HS-27A (cell line): ENCODE data around the gene RMP24.
"Not testable (repeated sequence)": the region's sequence is repeated elsewhere in the genome, so short reads cannot be mapped to it uniquely, and the experiment has no call there.

Experiments
- DNase-seq: peaks from one replicate; pipeline ENCODE4 v3.0.0-alpha.2; 2012; ENCODE audit warnings: low read depth, missing footprints

RMP24 gene

GRCh38 chr18:35968278-35968880, 4.1 kb upstream of the RMP24 start:
- DNase-seq, result no peak

GRCh38 chr18:35969676-35970075, 2.8 kb upstream of the RMP24 start:
- DNase-seq, result no peak

GRCh38 chr18:35971661-35972196, 750 bp upstream of the RMP24 start:
- no peak for DNase-seq

- DNase-seq, result no peak
Measured at GRCh38 chr18:35973650-35974049, 1.2 kb downstream of the RMP24 start.

- no peak for DNase-seq
Measured at GRCh38 chr18:35974181-35974580, 1.7 kb downstream of the RMP24 start.

GRCh38 chr18:35979112-35979511, 6.6 kb downstream of the RMP24 start:
- DNase-seq, result no peak

- no peak for DNase-seq
Measured at GRCh38 chr18:35982409-35983114, 10.1 kb downstream of the RMP24 start.

GRCh38 chr18:35983147-35983546, 10.7 kb downstream of the RMP24 start:
- no peak for DNase-seq

- no peak for DNase-seq
Measured at GRCh38 chr18:35983818-35984217, 11.3 kb downstream of the RMP24 start.

- DNase-seq, result no peak
Measured at GRCh38 chr18:35991696-35992095, 19.2 kb downstream of the RMP24 start.

GRCh38 chr18:35993013-35993412, 20.5 kb downstream of the RMP24 start:
- DNase-seq, result no peak

- no peak for DNase-seq
Measured at GRCh38 chr18:35998967-35999366, 26.5 kb downstream of the RMP24 start.

- no peak for DNase-seq
Measured at GRCh38 chr18:35999925-36000324, 27.4 kb downstream of the RMP24 start.

- no peak for DNase-seq
Measured at GRCh38 chr18:36006997-36007396, 34.5 kb downstream of the RMP24 start.

- no peak for DNase-seq
Measured at GRCh38 chr18:36009214-36009613, 36.7 kb downstream of the RMP24 start.

GRCh38 chr18:36012891-36013290, 40.4 kb downstream of the RMP24 start:
- DNase-seq, result no peak

GRCh38 chr18:36015629-36016028, 43.1 kb downstream of the RMP24 start:
- no peak for DNase-seq

GRCh38 chr18:36017232-36017631, 44.8 kb downstream of the RMP24 start:
- DNase-seq, result no peak

- no peak for DNase-seq
Measured at GRCh38 chr18:36020174-36020711, 47.8 kb downstream of the RMP24 start.

GRCh38 chr18:36023336-36023735, 50.9 kb downstream of the RMP24 start:
- DNase-seq, result no peak

GRCh38 chr18:36024241-36024640, 51.8 kb downstream of the RMP24 start:
- DNase-seq, result not testable (repeated sequence)

- DNase-seq, result no peak
Measured at GRCh38 chr18:36025025-36025424, 52.5 kb downstream of the RMP24 start.

- no peak for DNase-seq
Measured at GRCh38 chr18:36028859-36029258, 56.4 kb downstream of the RMP24 start.
